Astrocyte (in vitro differentiated cells and primary cell): ENCODE results near the gene GNA15. TPM values are rescaled to one million over a fixed set of nuclear protein-coding genes. Genes with fewer than 3 reads are reported as not detected.
"Not testable (repeated sequence)": the region's sequence is repeated elsewhere in the genome, so short reads cannot be mapped to it uniquely, and the experiment has no call there.

Experiments used
- DNase-seq: peaks from one replicate; pipeline ENCODE4 v3.0.0-alpha.2; 2010; ENCODE audit warnings: low read depth
- FAIRE-seq: peaks from 2 replicates; lab custom pipeline; 2011; peaks lifted over from hg19 to GRCh38; lab: Jason Lieb, UNC
- H2AFZ ChIP-seq: 2 replicates; pipeline ENCODE4 v1.6.0; 2012; ENCODE audit warnings: low read depth, low read length, inconsistent platforms
- H3K27ac ChIP-seq: 2 replicates; pipeline ENCODE4 v1.5.1; 2011; ENCODE audit warnings: low read depth, low read length, inconsistent platforms
- H3K27me3 ChIP-seq: 2 replicates; pipeline ENCODE4 v1.6.0; 2011; ENCODE audit warnings: low read length, inconsistent platforms; ENCODE audit not compliant: insufficient read depth
- H3K36me3 ChIP-seq: 2 replicates; pipeline ENCODE4 v1.5.1; 2011; ENCODE audit warnings: low read length, inconsistent platforms; ENCODE audit not compliant: insufficient read depth
- H3K4me1 ChIP-seq: 2 replicates; pipeline ENCODE4 v1.5.1; 2011; ENCODE audit warnings: low read length, inconsistent platforms; ENCODE audit not compliant: insufficient read depth
- H3K4me2 ChIP-seq: 2 replicates; pipeline ENCODE4 v1.6.0; 2012; ENCODE audit warnings: low read length, inconsistent platforms
- H3K4me3 ChIP-seq: 2 replicates; pipeline ENCODE4 v1.5.1; 2011; ENCODE audit warnings: low read depth, mild to moderate bottlenecking, low read length, inconsistent platforms; ENCODE audit not compliant: insufficient read depth
- H3K79me2 ChIP-seq: 2 replicates; pipeline ENCODE4 v1.6.0; 2012; ENCODE audit warnings: mild to moderate bottlenecking, low read length, inconsistent platforms; ENCODE audit not compliant: insufficient read depth
- H3K9ac ChIP-seq: 2 replicates; pipeline ENCODE4 v1.6.0; 2012; ENCODE audit warnings: mild to moderate bottlenecking, low read length, inconsistent platforms
- H3K9me3 ChIP-seq: 2 replicates; pipeline ENCODE4 v1.5.1; 2012; ENCODE audit warnings: low read depth, mild to moderate bottlenecking, low read length, inconsistent platforms; ENCODE audit not compliant: insufficient read depth
- H4K20me1 ChIP-seq: 2 replicates; pipeline ENCODE4 v1.6.0; 2012; ENCODE audit warnings: low read length, inconsistent platforms; ENCODE audit not compliant: insufficient read depth
- H3K27ac Mint-ChIP-seq: one replicate; pipeline ENCODE4 v1.8.0; 2021; ENCODE audit warnings: mild to moderate bottlenecking, mixed read lengths; ENCODE audit not compliant: unreplicated experiment
- H3K27me3 Mint-ChIP-seq: one replicate; pipeline ENCODE4 v1.8.0; 2021; ENCODE audit warnings: low read depth, mixed read lengths; ENCODE audit not compliant: unreplicated experiment
- H3K36me3 Mint-ChIP-seq: one replicate; pipeline ENCODE4 v1.8.0; 2021; ENCODE audit warnings: low read depth, mixed read lengths; ENCODE audit not compliant: unreplicated experiment
- H3K4me1 Mint-ChIP-seq: one replicate; pipeline ENCODE4 v1.8.0; 2021; ENCODE audit warnings: low read depth, mixed read lengths; ENCODE audit not compliant: unreplicated experiment
- H3K4me3 Mint-ChIP-seq: one replicate; pipeline ENCODE4 v1.8.0; 2021; ENCODE audit warnings: mild to moderate bottlenecking, moderate library complexity, mixed read lengths; ENCODE audit not compliant: unreplicated experiment
- H3K9me3 Mint-ChIP-seq: one replicate; pipeline ENCODE4 v1.8.0; 2021; ENCODE audit warnings: mild to moderate bottlenecking, mixed read lengths; ENCODE audit not compliant: unreplicated experiment
- CTCF ChIP-seq: IDR thresholded peaks from 2 replicates; pipeline ENCODE4 v1.5.1; 2011; ENCODE audit warnings: low read depth, mild to moderate bottlenecking, inconsistent platforms, low read length, moderate library complexity; ENCODE audit not compliant: insufficient read depth
- EZH2 ChIP-seq: IDR thresholded peaks from 2 replicates; pipeline ENCODE4 v1.6.1; 2012; ENCODE audit warnings: mild to moderate bottlenecking, low read length, inconsistent platforms; ENCODE audit not compliant: insufficient read depth
- total RNA-seq: library from RNA; stranded (reverse); gene quantifications from 2 replicates; pipeline ENCODE4 v1.2.1, GENCODE V29; 2021

GNA15 gene
- total RNA-seq, 1 donor from 2014 or later, result not detected

GRCh38 chr19:3190921-3191805 lies 55.3 kb downstream of the GNA15 start:
- no peaks in the 10 kb centered on the region for H3K9me3 ChIP-seq
- Mint-ChIP-seq H3K36me3 (peaks cover 7% of the 10 kb centered on the region), H3K9me3 (peaks cover 1% of the 10 kb centered on the region), H3K4me3 (no peak overlapping the region), H3K27ac (no peak overlapping the region), H3K4me1 (peaks cover 12% of the 10 kb centered on the region), H3K27me3 (no peaks in the 10 kb centered on the region)
- H3K27ac ChIP-seq, result no peak overlapping the region
- no peak overlapping the region for H3K9ac ChIP-seq
- peaks cover 61% of the 10 kb centered on the region for H4K20me1 ChIP-seq
- peaks cover 74% of the 10 kb centered on the region for H3K79me2 ChIP-seq
- H3K27me3 ChIP-seq, result no peaks in the 10 kb centered on the region
- peaks cover 8% of the 10 kb centered on the region for H3K4me1 ChIP-seq
- FAIRE-seq, result no peak
- H2AFZ ChIP-seq, result no peak overlapping the region
- no peak for DNase-seq
- H3K4me3 ChIP-seq, result no peak overlapping the region
- H3K36me3 ChIP-seq, result no peaks in the 10 kb centered on the region
- TF ChIP-seq CTCF (no peak), EZH2 (no peak)
- H3K4me2 ChIP-seq, result no peak overlapping the region

DNA sequence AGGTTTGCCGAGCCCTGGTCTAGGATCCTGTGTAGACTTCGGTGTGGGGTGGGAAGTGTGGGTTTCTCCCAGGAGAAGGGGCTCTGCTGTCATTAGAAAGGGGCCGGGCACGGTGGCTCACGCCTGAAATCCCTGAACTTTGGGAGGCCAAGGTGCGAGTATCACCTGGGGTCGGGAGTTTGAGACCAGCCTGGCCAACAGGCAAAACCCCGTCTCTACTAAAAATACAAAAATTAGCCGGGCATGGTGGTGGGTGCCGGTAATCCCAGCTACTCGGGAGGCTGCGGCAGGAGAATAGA lies 55.9 kb downstream of the GNA15 start:
- H3K4me1 Mint-ChIP-seq, H2AFZ ChIP-seq, FAIRE-seq, DNase-seq, H3K9me3 Mint-ChIP-seq, H3K9me3 ChIP-seq, H3K36me3 Mint-ChIP-seq, H3K4me3 ChIP-seq, H3K4me2 ChIP-seq, H3K4me1 ChIP-seq, H3K27me3 ChIP-seq, H3K9ac ChIP-seq, H3K36me3 ChIP-seq, H3K27ac Mint-ChIP-seq, H3K27ac ChIP-seq, H3K4me3 Mint-ChIP-seq, H3K27me3 Mint-ChIP-seq: not testable (repeated sequence)
- H4K20me1 ChIP-seq, result peaks cover 55% of the 10 kb centered on the region
- H3K79me2 ChIP-seq, result peaks cover 68% of the 10 kb centered on the region

DNA sequence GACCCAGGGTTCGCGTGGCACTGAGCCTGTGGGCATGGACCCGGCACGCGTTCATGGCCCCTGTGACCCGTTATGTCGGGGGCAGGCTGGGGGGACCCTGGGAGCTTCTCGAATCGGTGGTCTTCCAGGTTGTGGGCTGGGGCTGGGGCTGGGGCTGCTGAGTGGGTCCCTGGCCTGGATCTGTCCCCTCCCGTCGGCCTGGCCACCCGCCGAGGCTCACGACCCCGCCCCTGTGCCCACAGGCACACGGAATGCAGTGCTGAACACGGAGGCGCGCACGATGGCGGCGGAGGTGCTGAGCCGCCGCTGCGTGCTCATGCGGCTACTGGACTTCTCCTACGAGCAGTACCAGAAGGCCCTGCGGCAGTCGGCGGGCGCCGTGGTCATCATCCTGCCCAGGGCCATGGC lies 56.4 kb downstream of the GNA15 start:
- no peaks in the 10 kb centered on the region for H3K36me3 ChIP-seq
- H3K9me3 ChIP-seq, result no peaks in the 10 kb centered on the region
- no peak overlapping the region for H3K4me2 ChIP-seq
- no peak overlapping the region for H3K9ac ChIP-seq
- peaks cover 64% of the 10 kb centered on the region for H3K79me2 ChIP-seq
- DNase-seq (no peak), FAIRE-seq (no peak)
- H3K4me1 ChIP-seq, result peaks cover 2% of the 10 kb centered on the region
- H3K4me3 ChIP-seq, result no peak overlapping the region
- Mint-ChIP-seq H3K9me3 (peaks cover 1% of the 10 kb centered on the region), H3K4me3 (no peak overlapping the region), H3K4me1 (peaks cover 5% of the 10 kb centered on the region), H3K27me3 (no peaks in the 10 kb centered on the region), H3K36me3 (peaks cover 6% of the 10 kb centered on the region), H3K27ac (no peak overlapping the region)
- H2AFZ ChIP-seq, result no peak overlapping the region
- TF ChIP-seq EZH2 (no peak), CTCF (no peak)
- H3K27me3 ChIP-seq, result no peaks in the 10 kb centered on the region
- H4K20me1 ChIP-seq, result peaks cover 51% of the 10 kb centered on the region
- H3K27ac ChIP-seq, result no peak overlapping the region
